ENCODE results near the gene HTR3C.

Gene HTR3C

DNA sequence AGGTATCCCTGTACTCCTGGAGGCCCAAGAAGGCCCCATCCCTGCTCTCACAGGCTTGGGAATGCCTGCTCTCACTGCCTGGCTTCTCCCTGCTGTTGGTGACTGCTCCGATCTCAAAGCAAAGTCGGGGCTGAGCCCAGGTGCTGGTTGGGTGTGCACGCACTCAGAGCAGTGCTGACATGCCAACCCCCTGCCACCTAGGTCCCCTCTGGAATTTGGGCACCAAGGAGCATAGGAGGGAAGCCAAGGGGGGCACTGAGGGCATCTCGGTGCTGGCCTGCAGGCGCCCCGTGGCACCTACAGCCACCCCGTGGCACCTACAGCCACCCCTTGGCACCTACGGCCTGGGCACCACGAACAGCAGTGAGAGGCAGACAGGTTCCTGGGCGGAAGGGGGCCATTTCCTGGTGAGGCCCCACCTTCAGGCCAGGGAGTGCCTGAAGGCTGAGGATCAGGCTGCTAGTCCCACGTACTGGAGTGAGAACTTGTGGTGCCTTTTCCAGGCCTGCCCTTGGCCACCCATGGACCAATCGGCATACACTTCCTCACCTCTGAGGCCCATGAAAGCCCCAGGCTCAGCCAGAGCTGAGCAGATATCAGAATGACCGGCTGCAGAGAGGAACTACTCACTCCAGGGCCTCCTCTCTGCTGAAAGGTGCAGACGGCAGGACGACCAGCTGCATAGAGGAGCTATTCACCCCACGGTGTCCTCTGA is 28.4 kb downstream of the HTR3C start:
- no peak for TF ChIP-seq FOXP2 (optimal IDR thresholded peaks at IDR 0.05; ENCODE audit: borderline replicate concordance, extremely low read depth, extremely low read length, insufficient read depth)
- no peak for TF ChIP-seq TAF1 (IDR thresholded peaks at IDR 0.05; ENCODE audit: borderline replicate concordance, insufficient read depth, low read length)

DNA sequence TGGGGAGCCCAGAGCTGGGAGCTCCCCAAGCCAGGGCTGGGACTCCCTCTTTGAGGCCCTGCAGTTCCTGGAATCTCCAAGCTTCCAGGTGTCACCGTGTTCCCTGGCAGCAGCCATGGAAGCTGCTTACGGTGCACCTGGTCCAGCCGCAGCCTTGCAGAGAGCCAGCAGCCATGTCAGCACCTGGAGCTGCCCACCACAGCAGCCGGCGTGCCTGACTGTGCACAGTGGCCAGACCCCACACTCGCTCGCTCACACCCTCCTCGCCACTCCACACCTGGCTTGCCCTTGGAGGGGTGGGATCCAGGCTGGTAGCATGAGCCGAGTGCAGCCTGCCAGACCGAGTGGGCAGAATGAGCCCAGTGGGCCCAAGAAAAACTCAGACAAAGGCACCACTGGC is 29.2 kb downstream of the HTR3C start:
- no peak for TF ChIP-seq SIN3A (IDR thresholded peaks at IDR 0.05; ENCODE audit: borderline replicate concordance, insufficient read depth, low read length)
- no peak for TF ChIP-seq POLR2AphosphoS5 (IDR thresholded peaks at IDR 0.05; ENCODE audit: low read depth, low read length)
- TF ChIP-seq FOXP2 (optimal IDR thresholded peaks at IDR 0.05; ENCODE audit: borderline replicate concordance, extremely low read depth, extremely low read length, insufficient read depth): no peak
- no peak for TF ChIP-seq TAF1 (IDR thresholded peaks at IDR 0.05; ENCODE audit: borderline replicate concordance, insufficient read depth, low read length)
- TF ChIP-seq, protein P1, sequence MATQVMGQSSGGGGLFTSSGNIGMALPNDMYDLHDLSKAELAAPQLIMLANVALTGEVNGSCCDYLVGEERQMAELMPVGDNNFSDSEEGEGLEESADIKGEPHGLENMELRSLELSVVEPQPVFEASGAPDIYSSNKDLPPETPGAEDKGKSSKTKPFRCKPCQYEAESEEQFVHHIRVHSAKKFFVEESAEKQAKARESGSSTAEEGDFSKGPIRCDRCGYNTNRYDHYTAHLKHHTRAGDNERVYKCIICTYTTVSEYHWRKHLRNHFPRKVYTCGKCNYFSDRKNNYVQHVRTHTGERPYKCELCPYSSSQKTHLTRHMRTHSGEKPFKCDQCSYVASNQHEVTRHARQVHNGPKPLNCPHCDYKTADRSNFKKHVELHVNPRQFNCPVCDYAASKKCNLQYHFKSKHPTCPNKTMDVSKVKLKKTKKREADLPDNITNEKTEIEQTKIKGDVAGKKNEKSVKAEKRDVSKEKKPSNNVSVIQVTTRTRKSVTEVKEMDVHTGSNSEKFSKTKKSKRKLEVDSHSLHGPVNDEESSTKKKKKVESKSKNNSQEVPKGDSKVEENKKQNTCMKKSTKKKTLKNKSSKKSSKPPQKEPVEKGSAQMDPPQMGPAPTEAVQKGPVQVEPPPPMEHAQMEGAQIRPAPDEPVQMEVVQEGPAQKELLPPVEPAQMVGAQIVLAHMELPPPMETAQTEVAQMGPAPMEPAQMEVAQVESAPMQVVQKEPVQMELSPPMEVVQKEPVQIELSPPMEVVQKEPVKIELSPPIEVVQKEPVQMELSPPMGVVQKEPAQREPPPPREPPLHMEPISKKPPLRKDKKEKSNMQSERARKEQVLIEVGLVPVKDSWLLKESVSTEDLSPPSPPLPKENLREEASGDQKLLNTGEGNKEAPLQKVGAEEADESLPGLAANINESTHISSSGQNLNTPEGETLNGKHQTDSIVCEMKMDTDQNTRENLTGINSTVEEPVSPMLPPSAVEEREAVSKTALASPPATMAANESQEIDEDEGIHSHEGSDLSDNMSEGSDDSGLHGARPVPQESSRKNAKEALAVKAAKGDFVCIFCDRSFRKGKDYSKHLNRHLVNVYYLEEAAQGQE (IDR thresholded peaks at IDR 0.05; ENCODE audit: insufficient read depth in 1 of 2, low read depth in 2 of 2, low read length in 2 of 2): no peak

DNA sequence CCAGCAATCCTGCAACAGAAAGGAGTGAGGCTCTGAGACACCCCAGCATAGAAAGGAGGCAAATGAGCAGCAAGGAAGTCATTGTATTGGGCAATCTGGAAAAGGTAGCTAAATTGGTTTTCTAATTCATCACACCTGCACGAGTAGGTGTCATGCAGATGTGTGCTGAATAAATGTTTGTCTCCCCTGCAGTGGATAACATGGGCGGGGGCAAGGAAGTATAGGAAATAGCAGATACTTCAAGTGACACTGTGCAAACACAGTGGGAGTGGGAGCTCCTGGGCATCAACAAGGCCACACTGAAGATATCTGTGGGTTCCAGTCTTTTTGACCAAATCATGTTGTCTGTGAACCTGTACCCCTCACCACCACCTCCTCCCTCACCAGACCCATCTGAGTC is 29.6 kb downstream of the HTR3C start:
- TF ChIP-seq POLR2AphosphoS5 (IDR thresholded peaks at IDR 0.05; ENCODE audit: low read depth, low read length): no peak
- TF ChIP-seq TAF1 (IDR thresholded peaks at IDR 0.05; ENCODE audit: borderline replicate concordance, insufficient read depth, low read length): no peak
- TF ChIP-seq SIN3A (IDR thresholded peaks at IDR 0.05; ENCODE audit: borderline replicate concordance, insufficient read depth, low read length): no peak
- TF ChIP-seq, protein P1 (IDR thresholded peaks at IDR 0.05; ENCODE audit: insufficient read depth in 1 of 2, low read depth in 2 of 2, low read length in 2 of 2): no peak
- TF ChIP-seq FOXP2 (optimal IDR thresholded peaks at IDR 0.05; ENCODE audit: borderline replicate concordance, extremely low read depth, extremely low read length, insufficient read depth): no peak

DNA sequence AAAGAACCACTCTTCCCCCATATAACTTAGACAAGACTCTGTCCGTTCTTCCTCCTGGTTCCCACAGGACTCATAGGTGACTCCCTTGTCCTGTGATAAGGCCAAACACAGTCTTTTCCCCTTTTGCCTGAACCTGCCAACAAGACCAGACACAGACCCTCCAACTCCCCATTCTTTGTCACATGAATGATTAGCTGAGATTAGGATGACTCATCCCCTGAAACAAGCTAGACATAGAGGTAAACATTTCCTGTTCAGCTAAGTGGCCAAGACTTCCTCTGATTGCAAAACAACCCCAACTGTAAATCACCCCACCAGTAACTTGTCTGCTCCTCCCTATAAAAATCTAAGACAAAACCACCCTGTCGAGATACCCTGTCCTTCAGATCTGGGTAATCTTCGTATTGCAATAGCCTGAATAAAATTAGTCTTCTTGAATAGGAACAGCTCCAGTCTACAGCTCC is 32.6 kb downstream of the HTR3C start:
- no peak for TF ChIP-seq POLR2AphosphoS5 (IDR thresholded peaks at IDR 0.05; ENCODE audit: low read depth, low read length)
- TF ChIP-seq, protein P1 (IDR thresholded peaks at IDR 0.05; ENCODE audit: insufficient read depth in 1 of 2, low read depth in 2 of 2, low read length in 2 of 2): no peak
- no peak for TF ChIP-seq SIN3A (IDR thresholded peaks at IDR 0.05; ENCODE audit: borderline replicate concordance, insufficient read depth, low read length)
- no peak for TF ChIP-seq TAF1 (IDR thresholded peaks at IDR 0.05; ENCODE audit: borderline replicate concordance, insufficient read depth, low read length)
- TF ChIP-seq FOXP2 (optimal IDR thresholded peaks at IDR 0.05; ENCODE audit: borderline replicate concordance, extremely low read depth, extremely low read length, insufficient read depth): no peak

DNA sequence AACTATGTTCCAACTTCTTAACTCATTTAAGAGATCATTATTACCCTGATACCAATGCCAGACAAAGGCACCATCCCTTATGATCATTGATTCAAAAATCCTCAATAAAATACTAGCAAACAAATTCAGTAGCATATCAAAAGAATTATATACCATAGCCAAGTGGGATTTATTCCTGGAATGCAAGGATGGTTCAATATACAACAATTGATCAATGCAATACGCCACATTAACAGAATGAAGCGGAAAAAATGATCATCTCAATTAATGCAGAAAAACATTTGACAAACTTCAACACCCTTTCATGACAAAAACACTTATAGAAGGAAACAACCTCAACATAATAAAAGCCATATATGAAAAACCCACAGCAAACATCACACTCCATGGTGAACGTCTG is 39.4 kb downstream of the HTR3C start:
- TF ChIP-seq SIN3A (IDR thresholded peaks at IDR 0.05; ENCODE audit: borderline replicate concordance, insufficient read depth, low read length): no peak
- no peak for TF ChIP-seq TAF1 (IDR thresholded peaks at IDR 0.05; ENCODE audit: borderline replicate concordance, insufficient read depth, low read length)
- no peak for TF ChIP-seq FOXP2 (optimal IDR thresholded peaks at IDR 0.05; ENCODE audit: borderline replicate concordance, extremely low read depth, extremely low read length, insufficient read depth)
- no peak for TF ChIP-seq POLR2AphosphoS5 (IDR thresholded peaks at IDR 0.05; ENCODE audit: low read depth, low read length)
- TF ChIP-seq, protein P1 (IDR thresholded peaks at IDR 0.05; ENCODE audit: insufficient read depth in 1 of 2, low read depth in 2 of 2, low read length in 2 of 2): no peak

Measured in PFSK-1 (cell line).